Stimulated activated CD4-positive, alpha-beta T cell treated with anti-CD3 and anti-CD28 coated beads, Interleukin-2, amount 100 ng/mL, for 24 hours (primary cell): ENCODE results near the gene FANCD2.
"Not testable (repeated sequence)": the region's sequence is repeated elsewhere in the genome, so short reads cannot be mapped to it uniquely, and the experiment has no call there.

Experiments
- DNase-seq, 2 donors: peaks; one replicate each; pipeline ENCODE4 v3.0.0-alpha.2; 2020

Gene FANCD2

GRCh38 chr3:10115326-10116137 is 89.3 kb downstream of the FANCD2 start, which contains the start of gene BRK1:
Gene BRK1, plus strand, starts transcription at chr3:10115675. Its CDS starts 27 bp downstream, at chr3:10115702.
- peak; percentile 93 to 95 for DNase-seq

GRCh38 chr3:10116138-10116460 is 89.9 kb downstream of the FANCD2 start:
- peak in 1 of 2 donors; percentile 28 for DNase-seq

- DNase-seq: no peak
These were observed 90.7 kb downstream of the FANCD2 start for GRCh38 chr3:10116928-10117327.

GRCh38 chr3:10119376-10119775 is 93.1 kb downstream of the FANCD2 start:
- no peak for DNase-seq

- DNase-seq: no peak
These were observed 94.8 kb downstream of the FANCD2 start for GRCh38 chr3:10121064-10121463.

GRCh38 chr3:10122724-10123123 is 96.5 kb downstream of the FANCD2 start:
- no peak for DNase-seq

- DNase-seq: not testable (repeated sequence)
These were observed 109.6 kb downstream of the FANCD2 start for GRCh38 chr3:10135872-10136271.

GRCh38 chr3:10136426-10137005 is 110.3 kb downstream of the FANCD2 start:
- no peak for DNase-seq

- no peak for DNase-seq
These were observed 110.9 kb downstream of the FANCD2 start for GRCh38 chr3:10137178-10137577.

GRCh38 chr3:10140996-10141546 is 114.8 kb downstream of the FANCD2 start:
- no peak for DNase-seq

GRCh38 chr3:10142707-10143560 is 116.7 kb downstream of the FANCD2 start:
- DNase-seq: peak; percentile 24 to 26

GRCh38 chr3:10145685-10146084 is 119.4 kb downstream of the FANCD2 start:
- DNase-seq: no peak

GRCh38 chr3:10149226-10149625 is 123.0 kb downstream of the FANCD2 start:
- no peak for DNase-seq

GRCh38 chr3:10150987-10151386 is 124.8 kb downstream of the FANCD2 start:
- no peak for DNase-seq
